ENCODE results near the gene IL12A. TPM values are rescaled to one million over a fixed set of nuclear protein-coding genes. Genes with fewer than 3 reads are reported as not detected.

IL12A gene
- total RNA-seq, 1 experiment from 2014 or later: 0.78 TPM

DNA sequence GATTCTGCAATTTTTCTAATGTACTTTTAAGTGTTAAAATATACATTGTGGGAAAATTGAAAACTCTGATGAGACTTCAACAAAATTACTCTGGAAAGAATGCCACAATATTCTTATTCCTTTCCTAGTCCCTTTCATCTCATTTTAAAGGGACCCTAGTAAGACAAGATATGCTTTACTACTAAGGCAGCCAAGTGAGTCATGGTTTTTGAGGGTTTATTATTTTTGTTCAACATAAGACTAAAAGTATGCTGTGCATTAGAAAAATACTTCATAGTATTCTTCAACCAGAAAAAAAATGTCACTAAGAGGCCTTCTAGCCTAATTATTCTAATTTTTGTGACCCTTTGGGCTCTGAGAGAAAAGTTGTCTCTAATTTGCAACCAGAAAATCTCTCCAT is 7.4 kb downstream of the IL12A start:
- H3K4me2 ChIP-seq (ENCODE audit: low read depth, low read length, poor library complexity, severe bottlenecking): no peak overlapping the region
- H3K9me2 ChIP-seq (replicated peaks; ENCODE audit: insufficient read depth, low read length): no peaks in the 10 kb centered on the region
- H3K27me3 ChIP-seq (ENCODE audit: low read length): no peaks in the 10 kb centered on the region; the same call in 1 of the 2 replicates
- H2AFZ ChIP-seq (ENCODE audit: low read length): no peak overlapping the region
- H3K27ac ChIP-seq (ENCODE audit: low read length): no peak overlapping the region
- H3K36me3 ChIP-seq (ENCODE audit: insufficient read depth, low read length): no peaks in the 10 kb centered on the region
- H4K20me1 ChIP-seq (ENCODE audit: insufficient read depth, low read depth, low read length): no peaks in the 10 kb centered on the region
- no peaks in the 10 kb centered on the region for H3K79me2 ChIP-seq (ENCODE audit: low read length)
- no peaks in the 10 kb centered on the region for H3K9me3 ChIP-seq (ENCODE audit: low read length)
- H3K4me3 ChIP-seq (ENCODE audit: low read length): no peak overlapping the region
- H3K4me1 ChIP-seq (ENCODE audit: low read length): no peaks in the 10 kb centered on the region
- H3K9ac ChIP-seq (ENCODE audit: low read length): no peak overlapping the region
- DNase-seq: no peak

DNA sequence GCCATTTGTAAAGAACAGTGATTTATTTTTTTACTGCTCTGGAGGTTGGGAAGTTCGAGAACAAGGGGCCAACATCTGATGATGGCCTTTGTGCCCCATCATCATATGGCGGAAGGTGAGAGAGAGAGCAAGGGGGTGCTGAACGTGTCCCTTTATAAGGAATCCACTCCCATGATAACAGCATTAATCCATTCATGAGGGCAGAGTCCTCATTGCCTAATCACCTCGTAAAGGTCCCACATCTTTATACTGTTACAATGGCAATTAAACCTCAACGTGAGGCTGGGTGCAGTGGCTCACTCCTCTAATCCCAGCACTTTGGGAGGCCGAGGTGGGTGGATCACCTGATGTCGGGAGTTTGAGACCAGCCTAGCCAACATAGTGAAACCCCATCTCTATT is 8.3 kb downstream of the IL12A start:
- H3K4me1 ChIP-seq (ENCODE audit: low read length): no peaks in the 10 kb centered on the region
- no peak overlapping the region for H3K27ac ChIP-seq (ENCODE audit: low read length)
- H3K4me2 ChIP-seq (ENCODE audit: low read depth, low read length, poor library complexity, severe bottlenecking): no peak overlapping the region
- no peaks in the 10 kb centered on the region for H3K79me2 ChIP-seq (ENCODE audit: low read length)
- DNase-seq: no peak
- H4K20me1 ChIP-seq (ENCODE audit: insufficient read depth, low read depth, low read length): no peaks in the 10 kb centered on the region
- no peak overlapping the region for H3K9ac ChIP-seq (ENCODE audit: low read length)
- no peak overlapping the region for H3K4me3 ChIP-seq (ENCODE audit: low read length)
- no peak overlapping the region for H2AFZ ChIP-seq (ENCODE audit: low read length)
- no peaks in the 10 kb centered on the region for H3K9me3 ChIP-seq (ENCODE audit: low read length)
- H3K27me3 ChIP-seq (ENCODE audit: low read length): no peaks in the 10 kb centered on the region
- no peaks in the 10 kb centered on the region for H3K9me2 ChIP-seq (replicated peaks; ENCODE audit: insufficient read depth, low read length)
- H3K36me3 ChIP-seq (ENCODE audit: insufficient read depth, low read length): no peaks in the 10 kb centered on the region

DNA sequence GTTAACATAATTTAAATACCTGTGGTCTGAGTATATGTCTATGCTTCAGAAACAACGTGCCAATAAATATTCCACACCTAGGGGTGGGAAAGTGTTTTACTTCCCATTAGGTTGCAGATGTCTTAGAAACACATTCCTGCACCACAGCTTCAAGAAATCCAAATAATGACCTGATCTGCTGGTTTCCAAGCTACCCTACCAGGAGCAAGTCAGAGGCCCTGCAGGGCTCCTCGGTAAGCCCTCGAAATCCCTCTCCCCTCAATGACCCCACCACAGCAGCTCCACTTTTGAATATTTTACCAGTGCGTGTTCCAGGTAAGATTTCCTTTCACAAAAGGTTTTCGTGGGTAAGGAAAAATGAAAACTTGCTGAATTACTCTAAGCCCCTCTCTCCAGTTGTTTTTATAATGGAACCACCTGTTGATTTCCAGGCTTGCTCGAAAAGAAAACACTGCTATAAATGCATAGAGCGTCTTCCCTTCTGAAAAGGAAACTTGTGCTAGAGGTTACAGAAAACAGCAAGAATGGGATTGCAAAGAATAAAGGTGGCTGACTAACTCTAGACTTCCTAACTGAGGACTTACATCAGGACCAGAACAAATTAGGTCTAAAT is 12.6 kb downstream of the IL12A start:
- Histone ChIP-seq H3K79me2 (ENCODE audit: low read length) (no peaks in the 10 kb centered on the region), H3K36me3 (ENCODE audit: insufficient read depth, low read length) (no peaks in the 10 kb centered on the region), H4K20me1 (ENCODE audit: insufficient read depth, low read depth, low read length) (no peaks in the 10 kb centered on the region), H3K27ac (ENCODE audit: low read length) (no peak overlapping the region), H3K4me1 (ENCODE audit: low read length) (no peaks in the 10 kb centered on the region), H3K27me3 (ENCODE audit: low read length) (no peaks in the 10 kb centered on the region), H3K9me2 (replicated peaks; ENCODE audit: insufficient read depth, low read length) (no peaks in the 10 kb centered on the region), H3K4me3 (ENCODE audit: low read length) (no peak overlapping the region), H3K9me3 (ENCODE audit: low read length) (no peaks in the 10 kb centered on the region), H3K9ac (ENCODE audit: low read length) (no peak overlapping the region), H3K4me2 (ENCODE audit: low read depth, low read length, poor library complexity, severe bottlenecking) (no peak overlapping the region), H2AFZ (ENCODE audit: low read length) (no peak overlapping the region)
- no peak for DNase-seq

DNA sequence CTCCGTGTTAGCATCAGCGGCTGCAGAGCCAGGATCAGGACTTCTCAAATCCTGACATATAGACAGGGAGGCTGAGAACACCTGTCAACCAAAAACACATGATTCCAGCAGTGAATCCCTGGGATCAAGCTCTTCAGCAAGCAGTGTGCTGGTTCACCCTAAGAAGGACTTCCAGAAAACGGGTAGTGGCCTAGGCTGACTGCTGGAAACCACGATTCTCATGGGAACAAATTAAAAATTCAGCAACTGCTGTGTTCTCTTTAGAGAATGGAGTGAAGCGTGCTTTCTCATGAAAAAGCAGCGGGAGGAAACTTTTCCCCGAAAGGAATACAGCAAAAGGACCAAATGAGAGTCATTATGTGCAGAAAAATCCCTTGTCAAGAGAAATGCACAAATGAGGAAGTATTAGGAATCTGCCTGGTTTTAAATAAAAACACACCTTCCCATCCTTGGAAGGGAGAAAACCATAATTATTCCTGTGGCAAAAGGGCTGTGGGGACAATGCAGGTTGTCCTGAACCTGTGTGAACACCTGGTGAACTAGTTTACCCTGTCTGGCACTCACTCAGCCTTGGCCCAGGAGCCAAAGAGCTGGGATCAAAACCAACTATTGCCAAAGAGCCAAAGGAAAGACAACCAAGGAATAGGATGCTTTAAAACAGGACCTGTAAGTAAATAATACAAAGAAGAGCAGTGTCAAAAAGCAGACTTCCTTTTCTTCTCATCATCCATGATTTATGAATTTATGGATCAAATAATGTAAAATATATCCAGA is 13.4 kb downstream of the IL12A start:
- H3K4me3 ChIP-seq (ENCODE audit: low read length): no peak overlapping the region
- no peaks in the 10 kb centered on the region for H3K27me3 ChIP-seq (ENCODE audit: low read length)
- no peaks in the 10 kb centered on the region for H3K9me3 ChIP-seq (ENCODE audit: low read length)

DNA sequence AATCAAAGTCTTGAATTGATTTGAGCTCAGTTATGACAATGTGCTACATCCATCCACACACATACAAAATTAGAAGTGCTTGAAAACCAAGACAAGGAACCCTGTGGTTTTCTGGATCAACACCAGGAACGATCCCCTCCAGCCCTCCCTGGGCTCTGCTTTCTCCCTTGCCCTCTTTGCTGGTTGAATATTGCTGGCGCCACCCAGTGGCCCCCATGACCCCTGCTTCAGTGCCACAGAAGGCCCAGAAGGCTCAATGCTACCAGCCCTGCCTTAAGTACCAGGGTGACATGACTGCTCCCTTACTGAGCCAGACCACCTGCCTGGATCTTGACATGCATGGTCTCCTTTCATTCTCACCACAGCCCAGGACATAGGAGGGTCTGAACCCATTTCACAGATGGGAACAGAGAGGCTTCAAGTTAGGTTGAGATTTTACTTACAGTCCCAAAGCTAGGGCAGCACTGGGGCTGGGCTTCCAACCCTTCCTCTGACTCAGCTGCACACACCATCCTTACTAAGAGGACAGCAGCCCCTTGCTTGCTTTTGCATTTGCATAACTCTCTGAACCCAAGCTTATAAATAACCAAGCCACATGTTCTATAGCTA is 15.0 kb downstream of the IL12A start:
- no peak overlapping the region for H3K4me3 ChIP-seq (ENCODE audit: low read length)
- H3K9me3 ChIP-seq (ENCODE audit: low read length): no peaks in the 10 kb centered on the region
- no peaks in the 10 kb centered on the region for H3K27me3 ChIP-seq (ENCODE audit: low read length)
- no peak overlapping the region for H3K27ac ChIP-seq (ENCODE audit: low read length)
- H3K79me2 ChIP-seq (ENCODE audit: low read length): no peaks in the 10 kb centered on the region
- H3K36me3 ChIP-seq (ENCODE audit: insufficient read depth, low read length): no peaks in the 10 kb centered on the region
- H3K4me1 ChIP-seq (ENCODE audit: low read length): no peaks in the 10 kb centered on the region
- DNase-seq: peak; percentile 83
- no peaks in the 10 kb centered on the region for H4K20me1 ChIP-seq (ENCODE audit: insufficient read depth, low read depth, low read length)
- no peaks in the 10 kb centered on the region for H3K9me2 ChIP-seq (replicated peaks; ENCODE audit: insufficient read depth, low read length)
- no peak overlapping the region for H2AFZ ChIP-seq (ENCODE audit: low read length)
- H3K9ac ChIP-seq (ENCODE audit: low read length): no peak overlapping the region
- no peak overlapping the region for H3K4me2 ChIP-seq (ENCODE audit: low read depth, low read length, poor library complexity, severe bottlenecking)

More for the DNA sequence above, 13.4 kb downstream of the IL12A start:
- no peak for DNase-seq
- H2AFZ ChIP-seq (ENCODE audit: low read length): no peak overlapping the region
- no peaks in the 10 kb centered on the region for H3K9me2 ChIP-seq (replicated peaks; ENCODE audit: insufficient read depth, low read length)
- H3K9ac ChIP-seq (ENCODE audit: low read length): no peak overlapping the region
- H3K27ac ChIP-seq (ENCODE audit: low read length): no peak overlapping the region
- H3K4me2 ChIP-seq (ENCODE audit: low read depth, low read length, poor library complexity, severe bottlenecking): no peak overlapping the region
- H3K4me1 ChIP-seq (ENCODE audit: low read length): no peaks in the 10 kb centered on the region
- H4K20me1 ChIP-seq (ENCODE audit: insufficient read depth, low read depth, low read length): no peaks in the 10 kb centered on the region
- no peaks in the 10 kb centered on the region for H3K79me2 ChIP-seq (ENCODE audit: low read length)
- H3K36me3 ChIP-seq (ENCODE audit: insufficient read depth, low read length): no peaks in the 10 kb centered on the region

DNA sequence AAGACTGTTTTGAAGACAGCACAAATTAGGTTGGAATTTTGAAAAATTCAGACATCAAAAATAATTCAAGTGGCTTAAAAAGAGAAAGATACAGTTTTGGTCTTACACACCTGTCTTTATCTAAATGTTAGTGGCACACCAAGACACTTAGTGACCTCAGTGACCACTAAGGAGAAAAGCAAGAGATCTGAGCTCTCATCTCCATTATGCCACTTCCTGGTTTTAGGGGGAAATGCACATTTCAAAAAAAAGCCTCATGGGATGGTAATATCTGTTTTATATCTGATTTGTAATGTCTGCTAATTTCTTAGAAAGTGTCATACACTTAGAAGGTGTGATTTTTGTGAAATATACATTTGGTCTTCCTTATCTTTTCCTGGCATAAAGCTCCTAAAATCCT is 16.4 kb downstream of the IL12A start:
- Histone ChIP-seq H4K20me1 (ENCODE audit: insufficient read depth, low read depth, low read length) (no peaks in the 10 kb centered on the region), H3K27ac (ENCODE audit: low read length) (no peak overlapping the region), H3K27me3 (ENCODE audit: low read length) (no peaks in the 10 kb centered on the region), H3K9me2 (replicated peaks; ENCODE audit: insufficient read depth, low read length) (no peaks in the 10 kb centered on the region), H3K4me2 (ENCODE audit: low read depth, low read length, poor library complexity, severe bottlenecking) (no peak overlapping the region), H3K79me2 (ENCODE audit: low read length) (no peaks in the 10 kb centered on the region), H3K9me3 (ENCODE audit: low read length) (no peaks in the 10 kb centered on the region), H3K4me1 (ENCODE audit: low read length) (no peaks in the 10 kb centered on the region), H3K36me3 (ENCODE audit: insufficient read depth, low read length) (no peaks in the 10 kb centered on the region), H3K9ac (ENCODE audit: low read length) (no peak overlapping the region), H2AFZ (ENCODE audit: low read length) (no peak overlapping the region), H3K4me3 (ENCODE audit: low read length) (no peak overlapping the region)
- DNase-seq: no peak

DNA sequence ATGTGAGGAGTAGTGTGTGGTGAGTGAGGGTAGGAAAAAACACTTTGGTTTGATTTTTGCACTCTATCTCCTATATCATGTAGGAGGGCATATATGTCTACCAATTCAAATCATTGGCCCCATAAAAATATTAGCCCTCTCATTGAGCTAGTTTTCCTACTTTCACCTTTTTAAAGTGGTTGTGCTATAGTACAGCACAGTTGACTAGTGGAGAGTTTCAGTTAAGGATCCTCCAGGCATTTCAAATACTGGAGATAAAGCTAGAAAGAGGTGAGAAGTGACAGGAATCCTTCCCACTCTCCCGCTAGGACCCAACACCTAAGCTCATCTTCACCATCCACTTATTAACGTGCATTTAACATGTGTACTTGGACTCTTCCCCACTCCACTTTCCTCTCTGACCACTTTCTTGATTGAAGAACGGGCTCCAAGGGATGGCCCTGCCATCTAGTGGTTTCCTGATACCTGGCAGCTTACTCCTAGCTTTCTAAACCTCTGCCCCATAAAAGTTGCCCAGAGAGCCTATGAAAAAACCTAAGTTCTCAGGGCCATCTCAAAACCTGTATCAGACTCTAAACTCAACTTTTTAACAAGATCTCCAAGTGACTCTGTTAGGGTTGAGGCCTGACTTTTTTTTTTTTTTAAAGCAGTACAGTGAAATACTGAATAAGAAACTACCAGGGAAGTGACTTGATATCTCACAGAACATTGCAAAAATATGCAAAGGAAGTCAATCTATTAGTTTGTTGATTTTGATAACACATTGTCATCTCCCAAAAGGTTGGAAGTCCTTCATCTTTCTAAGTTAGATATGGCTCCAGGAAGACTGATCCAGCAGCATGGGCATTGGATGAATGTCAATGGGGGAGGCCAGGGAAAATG is 17.9 kb downstream of the IL12A start:
- H4K20me1 ChIP-seq (ENCODE audit: insufficient read depth, low read depth, low read length): no peaks in the 10 kb centered on the region
- no peak overlapping the region for H2AFZ ChIP-seq (ENCODE audit: low read length)
- H3K36me3 ChIP-seq (ENCODE audit: insufficient read depth, low read length): no peaks in the 10 kb centered on the region
- H3K4me1 ChIP-seq (ENCODE audit: low read length): no peaks in the 10 kb centered on the region
- no peak overlapping the region for H3K4me2 ChIP-seq (ENCODE audit: low read depth, low read length, poor library complexity, severe bottlenecking)
- DNase-seq: peak; percentile 76
- H3K27ac ChIP-seq (ENCODE audit: low read length): no peak overlapping the region
- H3K9me3 ChIP-seq (ENCODE audit: low read length): no peaks in the 10 kb centered on the region
- no peaks in the 10 kb centered on the region for H3K27me3 ChIP-seq (ENCODE audit: low read length)
- no peak overlapping the region for H3K4me3 ChIP-seq (ENCODE audit: low read length)
- no peak overlapping the region for H3K9ac ChIP-seq (ENCODE audit: low read length)
- no peaks in the 10 kb centered on the region for H3K79me2 ChIP-seq (ENCODE audit: low read length)
- no peaks in the 10 kb centered on the region for H3K9me2 ChIP-seq (replicated peaks; ENCODE audit: insufficient read depth, low read length)

DNA sequence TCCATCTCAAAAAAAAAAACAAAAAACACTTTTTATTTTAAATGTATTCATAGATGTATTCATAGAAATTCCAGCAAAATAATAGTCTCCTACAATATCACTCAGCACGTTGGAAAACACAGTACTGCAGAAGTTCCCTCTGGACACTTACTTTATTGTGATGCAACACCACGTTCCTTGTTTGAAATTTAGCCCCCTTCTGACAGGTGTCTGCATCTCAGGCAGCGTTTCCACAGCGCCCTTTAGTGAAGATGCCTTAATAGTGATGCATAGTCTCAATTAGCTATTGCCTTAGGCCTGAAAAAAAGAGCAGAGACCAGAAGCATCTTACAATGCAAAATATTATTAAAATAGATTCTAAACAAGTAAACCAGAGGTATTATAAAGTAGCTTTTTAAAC is 20.3 kb downstream of the IL12A start:
- Histone ChIP-seq H3K27ac (ENCODE audit: low read length) (no peak overlapping the region), H3K4me2 (ENCODE audit: low read depth, low read length, poor library complexity, severe bottlenecking) (no peak overlapping the region), H2AFZ (ENCODE audit: low read length) (no peak overlapping the region), H3K27me3 (ENCODE audit: low read length) (no peaks in the 10 kb centered on the region), H3K9ac (ENCODE audit: low read length) (no peak overlapping the region), H3K4me3 (ENCODE audit: low read length) (no peak overlapping the region), H3K9me2 (replicated peaks; ENCODE audit: insufficient read depth, low read length) (no peaks in the 10 kb centered on the region), H3K4me1 (ENCODE audit: low read length) (peaks cover 6% of the 10 kb centered on the region), H3K36me3 (ENCODE audit: insufficient read depth, low read length) (no peaks in the 10 kb centered on the region), H3K79me2 (ENCODE audit: low read length) (no peaks in the 10 kb centered on the region), H4K20me1 (ENCODE audit: insufficient read depth, low read depth, low read length) (no peaks in the 10 kb centered on the region), H3K9me3 (ENCODE audit: low read length) (no peaks in the 10 kb centered on the region)
- DNase-seq: no peak

Data from Karpas-422 (cell line).